Measurements from ENCODE around the gene KLHDC7B.

Gene KLHDC7B

DNA sequence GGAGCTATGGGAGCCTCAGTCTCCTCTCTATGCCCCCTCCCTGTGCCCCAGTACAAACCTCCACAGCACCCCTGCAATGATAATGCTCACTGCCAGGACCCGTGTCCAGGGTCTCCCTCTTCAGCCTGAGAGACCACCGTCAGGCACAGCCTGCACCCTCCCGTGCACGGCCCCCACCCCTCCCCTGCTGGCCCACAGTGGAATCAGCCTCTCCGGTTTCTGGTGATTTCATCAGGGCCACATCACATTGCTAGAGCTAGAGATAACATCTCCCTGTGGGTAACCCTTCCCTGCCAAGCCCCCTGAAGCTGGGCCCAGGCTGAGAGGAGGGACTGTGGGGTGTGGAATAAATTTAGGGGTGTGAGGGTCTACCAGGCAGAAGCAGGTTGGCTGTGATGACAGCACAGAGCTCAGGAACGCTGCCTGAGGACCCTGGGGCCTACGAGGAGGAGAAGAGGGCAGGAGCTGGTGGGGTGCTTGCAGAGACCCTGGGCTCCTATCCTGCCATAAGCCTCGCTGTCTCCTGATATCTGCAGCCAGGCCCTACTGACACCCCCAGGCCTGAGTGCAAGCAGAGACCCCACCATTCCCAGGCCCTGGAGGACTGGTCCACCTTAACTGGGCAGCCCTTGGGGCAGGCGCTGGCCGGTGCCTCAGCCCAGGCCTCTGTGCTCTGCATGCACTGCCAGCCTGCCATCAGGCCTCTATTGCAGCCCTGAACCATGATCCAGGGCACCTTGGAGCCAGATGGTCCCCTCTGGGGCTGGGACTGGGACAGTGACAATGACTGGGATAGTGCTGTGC lies at the start of gene KLHDC7B:
Gene KLHDC7B (plus strand): TSS at position 378 of the 804 bp plus-strand sequence. CDS start 345 bp downstream, at position 723.
- DNase-seq = no peak

DNA sequence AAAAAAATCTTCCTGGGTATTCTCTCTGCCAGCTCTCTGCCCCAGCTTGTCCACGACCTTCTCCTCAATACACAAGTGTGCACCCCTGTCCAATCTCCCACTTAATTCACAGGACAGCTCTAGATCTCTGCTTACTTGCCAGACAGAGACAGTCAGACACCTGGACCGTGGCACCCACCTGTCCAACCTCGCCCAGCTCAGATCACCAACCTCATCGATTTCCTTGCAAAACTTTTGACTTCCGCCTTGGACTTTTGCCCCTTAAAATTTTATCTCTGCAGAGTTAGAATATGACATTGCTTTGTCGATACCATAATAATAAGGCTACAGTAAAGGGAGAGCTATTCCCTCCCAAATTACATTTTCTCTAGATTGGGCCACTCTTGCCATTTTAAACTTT lies 48.6 kb upstream of the KLHDC7B start:
- no peak for DNase-seq

DNA sequence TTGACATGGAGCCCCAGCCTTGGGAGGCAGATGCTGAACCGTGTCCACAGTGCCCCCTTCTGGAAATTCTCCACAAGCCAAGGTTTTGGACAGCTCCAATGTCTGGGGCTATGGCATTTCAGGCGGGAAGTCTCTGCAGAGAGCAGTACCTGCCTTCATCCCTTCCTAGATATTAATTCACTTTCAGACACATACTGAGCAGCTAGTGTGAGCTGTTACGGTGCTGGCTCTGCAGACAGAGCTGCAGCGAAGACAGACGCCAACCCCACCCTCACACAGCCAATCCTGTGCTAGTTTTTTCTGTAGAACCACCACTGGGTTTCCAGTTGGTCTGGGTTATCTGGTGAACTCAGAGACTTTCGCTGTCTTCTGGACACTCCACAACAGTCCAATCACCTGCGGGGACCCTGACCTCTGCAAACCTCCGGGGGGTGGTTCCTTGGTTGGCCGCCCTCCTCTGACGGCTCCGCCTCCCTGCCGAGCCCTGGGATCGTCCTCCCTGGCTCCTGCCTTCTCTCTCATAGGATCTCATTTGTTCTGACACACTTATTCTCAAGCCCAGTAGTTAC lies 47.3 kb upstream of the KLHDC7B start:
- peak; percentile 53 for DNase-seq

DNA sequence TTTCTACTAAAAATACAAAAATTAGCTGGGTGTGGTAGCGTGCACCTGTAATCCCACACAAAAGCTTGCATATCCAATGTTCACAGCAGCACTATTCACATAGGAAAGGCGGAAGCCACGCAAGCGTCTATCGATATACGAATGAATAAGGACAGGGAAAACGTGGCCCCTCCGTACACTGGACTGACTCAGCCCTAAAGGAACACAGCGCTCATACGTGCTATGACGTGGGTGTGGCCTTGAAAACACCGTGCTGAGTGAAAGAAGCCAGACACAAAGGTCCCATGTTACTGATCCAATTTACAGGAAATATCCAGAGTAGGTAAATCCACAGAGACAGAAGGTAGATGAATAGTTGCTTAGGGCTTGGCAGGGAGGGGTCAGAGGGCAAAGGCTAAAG lies 45.2 kb upstream of the KLHDC7B start:
- DNase-seq = no peak

DNA sequence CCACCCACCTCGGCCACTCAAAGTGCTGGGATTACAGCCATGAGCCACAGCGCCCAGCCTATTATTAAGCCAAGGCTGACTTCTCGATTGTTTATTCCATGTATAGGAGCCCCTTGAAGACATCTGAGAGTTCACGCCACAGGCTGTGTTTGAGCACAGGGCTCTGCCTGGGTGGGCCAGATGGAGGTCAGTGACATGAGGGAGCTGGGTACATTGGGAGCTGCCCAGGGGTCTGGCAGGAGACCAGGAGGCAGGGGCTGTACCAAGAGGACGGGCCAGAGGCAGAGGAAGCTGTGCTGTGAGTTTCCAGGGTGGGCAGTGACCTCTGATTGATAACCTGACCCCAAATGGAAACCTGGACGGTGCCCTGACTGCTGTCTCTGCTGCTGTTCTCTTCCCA lies 43.6 kb upstream of the KLHDC7B start:
- no peak for DNase-seq

DNA sequence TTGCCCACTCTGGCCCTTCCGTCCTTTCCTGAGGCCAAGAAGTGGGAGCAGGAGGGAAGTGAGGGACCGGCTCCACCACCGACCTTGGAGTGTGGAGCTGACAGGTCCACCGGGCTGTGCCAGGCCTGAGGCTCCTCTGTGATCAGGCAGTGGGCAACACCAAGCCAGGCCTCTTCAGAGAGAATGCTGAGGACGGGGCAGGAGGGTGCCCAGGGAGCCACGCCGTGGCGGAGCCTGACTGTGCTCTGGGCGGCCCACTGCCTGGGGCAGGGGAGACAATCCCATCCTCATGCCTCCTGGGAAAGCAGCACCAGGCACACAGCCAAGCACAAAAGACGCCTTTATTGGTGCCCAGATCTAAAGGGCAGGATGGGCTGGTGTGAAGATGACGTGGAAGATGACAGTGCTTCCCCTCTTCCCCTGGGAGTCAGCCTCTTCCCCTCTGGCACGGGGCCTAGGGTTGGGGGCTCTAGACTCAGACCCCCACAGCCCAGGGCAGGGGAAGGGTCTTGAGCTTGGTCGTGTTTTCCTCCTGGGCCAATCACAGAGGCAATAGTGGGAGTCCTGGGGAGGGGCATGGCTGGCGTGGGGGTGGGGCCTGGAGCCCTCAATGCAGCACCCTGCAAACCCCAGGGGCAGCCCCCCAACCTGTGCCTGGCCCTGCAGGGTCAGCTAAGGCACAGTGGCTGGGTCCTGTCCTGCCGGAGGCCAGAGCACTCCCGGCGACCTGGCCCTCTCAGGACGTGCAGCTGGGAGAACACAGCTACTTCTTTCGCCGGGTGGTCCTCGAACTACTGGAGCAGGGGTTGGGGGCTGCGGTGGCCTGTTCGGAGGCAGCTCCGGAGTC lies 42.8 kb upstream of the KLHDC7B start:
- no peak for DNase-seq

DNA sequence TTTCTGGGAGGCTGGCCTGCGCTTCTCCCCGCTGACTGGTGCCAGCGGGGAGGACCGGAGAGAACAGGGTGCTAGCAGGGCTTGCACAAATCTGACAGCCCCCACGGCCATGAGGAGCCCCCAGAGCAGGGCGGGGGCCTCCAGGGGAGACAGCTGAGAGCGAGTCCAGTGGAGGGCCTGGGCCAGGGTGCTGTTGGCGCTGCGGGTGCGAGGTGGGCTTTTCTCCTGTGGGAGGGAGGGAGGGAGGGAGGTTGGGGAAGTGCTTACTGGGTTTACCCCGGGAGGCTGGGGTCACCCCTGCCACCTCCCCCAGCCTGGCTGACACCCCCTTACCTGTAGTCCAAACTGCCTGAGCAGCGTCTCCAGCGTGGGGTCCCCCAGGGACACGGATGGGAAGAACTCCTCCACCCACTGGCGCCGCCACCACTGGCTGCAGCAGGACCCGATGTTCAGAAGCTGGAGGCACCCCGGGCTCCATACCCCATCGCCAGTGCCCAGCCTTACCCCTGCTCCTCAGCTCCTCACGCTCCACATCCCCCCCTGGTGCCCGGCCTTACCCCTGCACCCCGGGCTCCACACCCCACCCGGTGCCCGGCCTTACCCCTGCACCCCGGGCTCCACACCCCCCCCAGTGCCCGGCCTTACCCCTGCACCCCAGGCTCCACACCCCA lies 42.1 kb upstream of the KLHDC7B start:
- DNase-seq = peak; percentile 20

DNA sequence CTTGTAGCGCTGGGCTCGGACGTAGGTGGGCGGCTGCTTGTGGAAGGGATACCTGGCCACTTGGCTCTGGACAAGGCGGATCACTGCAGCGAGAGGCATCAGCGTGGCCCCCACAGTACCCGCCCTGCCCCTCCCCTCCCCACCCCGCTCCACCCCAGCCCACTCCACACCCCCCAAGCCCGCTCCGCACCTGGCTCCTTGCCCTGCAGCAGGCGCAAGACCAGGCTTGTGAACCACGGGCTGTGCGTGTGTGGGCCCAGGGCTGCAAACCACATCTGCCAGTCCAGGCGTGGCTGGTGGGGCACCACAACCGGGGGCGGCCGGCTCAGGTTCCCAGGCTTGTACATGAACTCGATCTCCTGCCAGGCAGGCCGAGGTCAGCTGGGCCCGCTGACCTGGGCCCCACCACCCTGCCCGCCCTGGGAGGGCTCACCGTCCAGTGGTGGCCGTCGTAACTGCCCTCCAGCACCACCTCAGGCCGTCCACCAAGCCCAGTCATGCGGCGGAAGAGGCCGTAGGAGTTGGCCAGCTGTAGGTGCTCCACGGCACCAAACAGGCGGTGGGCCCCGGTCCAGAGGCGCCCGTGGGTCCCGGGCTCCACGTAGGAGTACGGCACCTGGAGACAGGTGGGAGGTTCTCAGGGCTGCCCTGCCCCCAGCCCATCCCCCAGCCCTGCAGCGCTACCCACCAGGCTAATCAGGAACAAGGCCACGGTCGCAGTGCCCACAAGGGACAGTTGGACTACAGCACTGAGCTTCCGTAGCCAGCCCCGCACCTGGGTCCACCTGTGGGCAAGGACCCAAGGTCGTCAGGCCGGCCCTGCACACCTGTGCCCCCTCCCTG lies 41.1 kb upstream of the KLHDC7B start:
- DNase-seq = peak; percentile 28

DNA sequence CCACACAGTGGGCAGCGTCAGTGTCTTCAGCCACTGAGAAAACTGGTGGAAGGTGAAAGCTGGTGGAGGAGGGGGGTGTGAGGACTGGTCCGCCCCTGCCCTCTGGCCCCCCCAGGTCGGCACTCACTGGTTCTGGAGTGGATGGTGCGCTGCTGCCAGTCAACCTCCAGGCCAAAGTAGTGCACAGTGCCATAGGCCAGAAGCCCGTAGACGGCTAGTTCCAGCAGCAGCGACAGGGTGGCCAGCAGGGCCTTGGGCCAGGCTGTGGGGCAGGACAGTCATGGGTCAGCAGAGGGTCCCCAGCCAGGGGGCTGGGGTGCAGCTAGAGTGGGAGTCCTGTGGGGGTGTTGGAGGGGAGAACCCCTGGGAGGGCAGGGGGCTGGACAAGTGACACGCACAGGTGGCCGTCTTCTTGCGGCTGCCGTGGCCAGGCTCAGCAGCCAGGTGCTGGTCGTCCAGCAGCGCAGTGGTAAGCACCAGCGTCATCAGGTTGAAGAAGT lies 40.4 kb upstream of the KLHDC7B start:
- no peak for DNase-seq

DNA sequence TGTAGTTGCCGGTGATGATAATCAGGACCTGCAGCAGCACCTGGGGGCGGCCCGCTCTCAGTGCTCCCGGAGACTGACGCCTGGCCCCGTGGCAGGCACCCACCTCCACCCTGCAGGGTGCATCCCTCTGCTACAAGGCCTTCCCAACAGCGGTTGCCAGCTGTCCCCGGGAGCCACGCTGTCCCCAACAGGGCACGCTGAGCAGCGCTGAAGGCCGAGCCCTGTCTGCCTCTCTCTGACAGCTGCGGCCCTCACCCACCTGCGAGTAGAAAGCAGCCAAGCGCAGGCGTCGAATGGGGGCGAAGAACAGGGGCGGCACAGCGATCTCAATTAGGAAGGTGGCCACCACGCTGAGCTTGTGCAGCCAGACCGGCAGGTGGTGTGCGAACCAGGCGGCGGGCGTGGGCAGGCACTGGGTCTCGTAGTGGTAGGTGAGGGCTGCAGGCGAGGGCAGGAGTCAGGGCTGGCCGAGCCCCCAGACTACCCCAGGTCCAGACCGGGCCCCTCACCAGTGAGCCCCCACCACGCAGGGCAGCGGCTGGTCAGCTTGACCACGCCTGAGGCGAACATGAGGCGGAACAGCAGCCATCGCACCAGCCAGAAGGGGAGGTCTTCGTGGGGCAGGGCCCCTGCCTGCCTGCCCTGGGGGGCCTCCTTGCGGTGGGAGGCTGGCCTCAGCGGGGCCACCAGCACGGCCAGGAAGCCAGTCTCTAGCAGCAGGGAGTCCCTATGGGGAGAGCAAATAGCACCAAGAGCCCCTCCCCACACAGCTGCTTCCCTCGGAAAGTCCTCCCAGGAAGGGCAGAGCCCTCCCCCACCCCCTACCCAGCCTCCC lies 39.7 kb upstream of the KLHDC7B start:
- no peak for DNase-seq

DNA sequence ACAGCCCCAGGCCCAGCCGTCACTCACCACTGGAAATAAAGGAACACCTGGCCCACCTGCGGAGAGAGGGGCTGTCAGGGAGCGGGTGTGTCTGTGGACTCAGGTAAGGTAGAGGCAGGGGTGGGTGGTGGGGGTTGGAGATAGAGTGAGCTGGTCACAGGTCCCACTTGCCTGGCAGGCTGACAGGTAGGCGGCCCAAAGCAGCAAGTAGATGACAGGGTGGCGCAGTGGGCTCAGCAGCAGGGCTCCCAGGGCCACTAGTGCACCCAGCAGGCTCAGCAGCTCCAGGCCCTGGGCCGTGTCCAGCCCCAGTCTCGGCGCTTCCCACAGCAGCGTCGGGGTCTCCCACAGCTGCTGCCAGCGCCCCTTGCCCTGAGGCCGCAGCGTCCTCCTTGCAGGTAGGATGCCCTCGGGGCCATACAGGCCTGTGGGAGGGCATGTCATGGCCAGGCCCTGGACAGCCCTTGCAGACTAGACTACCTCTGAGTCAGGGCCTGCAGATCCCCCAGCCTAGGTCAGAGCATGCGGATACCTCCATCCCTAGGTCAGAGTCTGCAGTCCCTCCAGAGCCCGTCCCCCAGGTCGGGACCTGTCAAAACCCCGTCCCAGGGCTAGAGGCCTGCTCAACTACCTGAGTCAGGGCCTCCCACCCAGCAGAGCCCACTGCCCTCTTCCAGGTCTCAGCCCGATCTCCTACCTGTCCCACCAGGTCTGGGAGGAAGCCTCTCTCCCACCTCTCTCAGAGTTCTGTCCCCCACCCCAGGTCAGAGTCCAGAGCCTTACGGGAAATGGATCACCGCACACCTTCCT lies 38.9 kb upstream of the KLHDC7B start:
- DNase-seq = no peak

DNA sequence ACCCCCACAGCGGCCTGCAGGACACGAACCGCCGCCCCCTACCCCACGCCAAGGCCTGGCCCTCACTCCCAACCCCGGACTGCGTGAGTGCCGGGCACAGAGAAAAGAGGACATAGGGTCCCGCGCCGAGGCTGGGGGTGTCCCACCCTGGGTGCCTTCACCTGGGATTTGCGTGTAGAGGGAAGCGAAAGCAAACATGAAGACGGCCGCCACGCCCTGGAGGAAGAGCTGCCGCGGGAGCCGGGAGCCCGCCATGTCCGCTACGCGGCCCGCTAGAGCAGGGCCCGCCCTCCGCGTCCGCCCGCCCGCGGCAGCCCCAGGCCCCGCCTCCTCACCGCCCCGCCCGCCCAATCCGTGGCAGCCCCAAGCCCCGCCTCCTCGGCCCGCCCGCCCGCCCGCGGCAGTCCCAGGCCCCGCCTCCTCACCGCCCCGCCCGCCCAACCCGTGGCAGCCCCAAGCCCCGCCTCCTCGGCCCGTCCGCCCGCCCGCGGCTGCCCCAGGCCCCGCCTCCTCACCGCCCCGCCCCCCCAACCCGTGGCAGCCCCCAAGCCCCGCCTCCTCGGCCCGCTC lies 38.2 kb upstream of the KLHDC7B start, which contains the start of gene LMF2:
Gene LMF2 (minus strand): TSS at position 282 of the 570 bp plus-strand sequence. CDS start 27 bp downstream, at position 255.
- DNase-seq = no peak

DNA sequence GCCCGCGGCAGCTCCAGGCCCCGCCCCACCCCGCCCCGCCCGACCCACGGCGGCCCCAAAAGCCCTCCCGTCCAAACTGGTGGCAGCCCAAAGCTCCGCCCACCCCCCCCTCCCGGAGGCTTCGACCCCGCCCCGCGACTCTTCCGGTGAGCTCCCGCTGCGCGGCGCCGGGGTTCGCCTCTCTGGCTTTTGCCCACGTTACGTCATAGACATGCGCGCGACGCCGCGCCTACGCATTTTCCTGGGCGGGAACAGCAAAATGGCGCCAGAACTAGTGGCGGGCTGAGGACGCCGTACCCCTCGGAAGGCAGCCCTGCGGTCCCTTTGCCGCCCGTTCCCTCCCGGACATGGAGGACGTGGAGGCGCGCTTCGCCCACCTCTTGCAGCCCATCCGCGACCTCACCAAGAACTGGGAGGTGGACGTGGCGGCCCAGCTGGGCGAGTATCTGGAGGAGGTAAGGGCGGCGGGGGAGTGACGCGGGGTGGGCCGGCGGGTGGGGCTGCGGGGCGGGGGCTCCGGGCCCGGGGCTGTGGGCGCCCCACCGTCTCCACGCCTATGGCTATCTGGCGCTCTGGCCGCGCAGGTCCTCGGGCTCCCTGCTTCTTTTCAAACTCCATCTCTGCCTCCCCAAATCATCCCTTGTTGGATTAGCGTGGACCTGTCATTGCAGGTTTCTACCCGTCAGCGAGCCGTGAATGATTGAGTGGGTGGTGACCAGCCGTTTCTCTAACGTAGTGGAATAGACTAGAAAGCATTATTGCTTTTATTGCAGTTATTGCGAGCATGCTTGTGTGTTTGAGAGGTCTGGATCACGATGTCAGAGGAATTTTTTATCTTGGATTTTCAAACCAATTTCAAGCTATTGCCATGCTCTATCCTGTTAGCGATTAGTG lies 37.5 kb upstream of the KLHDC7B start, which contains the start of gene NCAPH2:
Gene NCAPH2 (plus strand): TSS at position 234 of the 894 bp plus-strand sequence. CDS start 114 bp downstream, at position 348.
- peak; percentile 99 for DNase-seq

DNA sequence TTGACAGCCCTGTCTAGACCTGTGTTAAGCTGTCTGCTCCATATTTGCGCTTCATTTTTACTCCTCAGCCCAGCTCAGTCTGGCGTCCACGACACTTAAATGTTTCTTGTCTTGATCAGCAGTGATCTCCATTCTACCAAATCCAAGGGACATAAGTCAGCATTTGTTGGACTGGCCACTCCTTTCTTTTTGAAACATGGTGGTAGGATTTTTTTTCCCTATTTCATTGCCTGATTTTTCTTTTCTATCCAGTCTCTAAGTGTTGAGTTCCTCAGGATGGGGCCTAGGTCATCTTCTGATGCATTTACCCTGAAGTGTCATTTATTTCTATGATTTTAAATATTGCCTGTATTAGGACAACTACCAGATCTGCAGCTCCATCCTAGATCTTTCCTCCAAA lies 36.8 kb upstream of the KLHDC7B start:
- no peak for DNase-seq

DNA sequence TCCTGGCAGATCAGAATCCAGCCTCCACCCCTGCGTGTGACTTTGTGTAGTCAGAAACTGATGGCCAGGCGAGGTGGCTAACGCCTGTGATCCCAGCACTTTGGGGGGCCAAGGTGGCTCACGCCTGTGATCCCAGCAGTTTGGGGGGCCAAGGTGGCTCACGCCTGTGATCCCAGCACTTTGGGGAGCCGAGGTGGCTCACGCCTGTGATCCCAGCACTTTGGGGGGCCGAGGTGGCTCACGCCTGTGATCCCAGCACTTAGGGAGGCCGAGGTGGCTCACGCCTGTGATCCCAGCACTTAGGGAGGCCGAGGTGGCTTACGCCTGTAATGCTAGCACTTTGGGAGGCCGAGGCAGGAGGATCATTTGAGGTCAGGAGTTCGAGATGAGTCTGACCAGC lies 32.5 kb upstream of the KLHDC7B start:
- no peak for DNase-seq

DNA sequence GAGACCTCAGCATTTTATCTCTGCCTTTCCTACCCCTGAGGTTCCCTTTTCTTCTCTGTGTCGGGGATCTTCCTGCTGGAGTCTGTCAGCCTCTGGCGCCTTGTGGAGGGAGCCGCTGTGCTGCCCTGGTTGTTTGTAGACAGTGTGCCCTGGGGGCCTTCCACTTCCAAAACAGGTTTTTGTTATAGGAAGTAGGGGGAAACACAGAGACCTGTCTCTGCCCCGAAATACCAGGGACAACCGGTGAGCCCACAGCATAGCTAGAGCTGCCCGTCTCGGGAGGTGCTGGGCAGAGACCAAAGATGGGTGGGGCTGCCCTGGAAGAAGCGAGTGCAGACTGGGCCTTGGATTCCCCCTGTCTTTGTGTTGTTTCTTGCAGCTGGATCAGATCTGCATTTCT lies 29.6 kb upstream of the KLHDC7B start:
- no peak for DNase-seq

DNA sequence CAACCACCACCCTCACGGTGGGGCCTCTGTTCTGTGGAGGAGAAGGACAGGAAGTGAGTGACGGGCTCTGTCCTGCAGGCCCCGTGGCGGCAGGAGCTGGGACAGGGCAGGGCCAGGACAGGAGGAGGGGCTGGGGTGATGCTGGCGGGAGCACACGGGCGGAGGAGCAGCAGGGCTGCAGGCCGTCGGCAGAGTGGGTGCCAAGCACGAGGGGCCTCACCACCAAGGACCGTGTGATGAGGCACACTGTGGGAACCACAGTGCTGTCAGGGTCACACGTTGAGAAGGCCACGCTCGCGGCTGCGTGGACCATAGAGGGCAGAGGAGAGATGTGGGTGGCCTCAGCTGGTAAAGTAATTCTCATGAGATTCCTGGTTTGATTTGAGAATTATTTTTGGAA lies 28.8 kb upstream of the KLHDC7B start:
- no peak for DNase-seq

Measured in femur (tissue), 1 donor.